Keratinocyte (primary cell): ENCODE data around the gene HMCN2. TPM values are rescaled to one million over a fixed set of nuclear protein-coding genes. Genes with fewer than 3 reads are reported as not detected.
A peak's percentile ranks its signal among the peaks of the same experiment; 100 is the strongest.

Source experiments
- DNase-seq: peaks from one replicate; pipeline ENCODE4 v3.0.0-alpha.2; 2011; ENCODE audit warnings: low read depth, missing footprints, low spot score
- FAIRE-seq: peaks from 2 replicates; lab custom pipeline; 2011; peaks lifted over from hg19 to GRCh38; lab: Jason Lieb, UNC
- H2AFZ ChIP-seq: 2 replicates; pipeline ENCODE4 v1.6.0; 2012; ENCODE audit warnings: low read length, control low read depth, inconsistent platforms; ENCODE audit not compliant: control insufficient read depth
- H3K27ac ChIP-seq: 2 replicates; pipeline ENCODE4 v1.5.1; 2011; ENCODE audit warnings: low read length; ENCODE audit not compliant: control insufficient read depth, insufficient read depth
- H3K27me3 ChIP-seq: 3 replicates; pipeline ENCODE4 v1.6.0; 2011; ENCODE audit warnings: low read length; ENCODE audit not compliant: control insufficient read depth, insufficient read depth; ENCODE audit errors: extremely low read depth
- H3K36me3 ChIP-seq, 2 experiments: 2 replicates in 1 of 2; 3 replicates in 1 of 2; pipeline ENCODE4 v1.5.1; 2011; ENCODE audit warnings: low read length in 2 of 2, mild to moderate bottlenecking in 1 of 2; ENCODE audit not compliant: control insufficient read depth in 2 of 2, insufficient read depth in 2 of 2; ENCODE audit errors: extremely low read depth in 1 of 2
- H3K4me1 ChIP-seq: 3 replicates; pipeline ENCODE4 v1.5.1; 2011; ENCODE audit warnings: low read length; ENCODE audit not compliant: control insufficient read depth, insufficient read depth; ENCODE audit errors: extremely low read depth
- H3K4me2 ChIP-seq: 3 replicates; pipeline ENCODE4 v1.6.0; 2011; ENCODE audit warnings: low read depth, low read length; ENCODE audit not compliant: control insufficient read depth, insufficient read depth; ENCODE audit errors: extremely low read depth
- H3K4me3 ChIP-seq, 3 experiments: fragments of 200-600 bp in 1 of 3; sonication (generic) in 1 of 3; 2 replicates in 2 of 3; 3 replicates in 1 of 3; pipeline ENCODE4 v1.5.1; 2011 to 2016; ENCODE audit warnings: low read length in 3 of 3, mild to moderate bottlenecking in 3 of 3, control low read depth in 2 of 3, inconsistent platforms in 1 of 3, low read depth in 1 of 3, mixed read lengths in 1 of 3, mixed run types in 1 of 3, moderate library complexity in 1 of 3; ENCODE audit not compliant: control insufficient read depth in 2 of 3, insufficient read depth in 2 of 3; ENCODE audit errors: extremely low read depth in 1 of 3
- H3K79me2 ChIP-seq: 2 replicates; pipeline ENCODE4 v1.6.0; 2012; ENCODE audit warnings: low read length; ENCODE audit not compliant: control insufficient read depth, insufficient read depth
- H3K9ac ChIP-seq: 3 replicates; pipeline ENCODE4 v1.6.0; 2011; ENCODE audit warnings: low read length; ENCODE audit not compliant: control insufficient read depth, insufficient read depth; ENCODE audit errors: extremely low read depth
- H3K9me1 ChIP-seq: 3 replicates; pipeline ENCODE4 v1.6.0; 2011; ENCODE audit warnings: low read length; ENCODE audit not compliant: control insufficient read depth, insufficient read depth; ENCODE audit errors: extremely low read depth
- H3K9me3 ChIP-seq: 2 replicates; pipeline ENCODE4 v1.5.1; 2012; ENCODE audit warnings: low read depth, low read length; ENCODE audit not compliant: control insufficient read depth
- H4K20me1 ChIP-seq: 3 replicates; pipeline ENCODE4 v1.6.0; 2011; ENCODE audit warnings: low read length; ENCODE audit not compliant: control insufficient read depth, insufficient read depth; ENCODE audit errors: extremely low read depth
- CTCF ChIP-seq, 3 experiments: IDR thresholded peaks in 1 of 3; conservative IDR thresholded peaks in 1 of 3; optimal IDR thresholded peaks in 1 of 3; 2 replicates in 2 of 3; 3 replicates in 1 of 3; pipeline versions ENCODE3 to v1.5.1; 2011; ENCODE audit warnings: low read length in 3 of 3, mild to moderate bottlenecking in 3 of 3, moderate library complexity in 2 of 3, control low read depth in 1 of 3, inconsistent platforms in 1 of 3; ENCODE audit not compliant: insufficient read depth in 2 of 3; ENCODE audit errors: extremely low read depth in 1 of 3
- EZH2 ChIP-seq: IDR thresholded peaks from one replicate; pipeline ENCODE4 v1.6.1; 2012; ENCODE audit warnings: inconsistent platforms, mild to moderate bottlenecking, low read length, moderate library complexity
- dilution Hi-C: fragments of 300-500 bp; cut with MboI; formaldehyde crosslinking; loops from one replicate; pipeline ENCODE4 v1.7.0; 2020; ENCODE audit warnings: low sequenced_read_pairs; ENCODE audit not compliant: extremely low pct_ligation_motif_present
- polyA plus RNA-seq, 5 experiments: library from polyadenylated mRNA; depleted of rRNA in 3 of 5; stranded (reverse) in 3 of 5; stranded (forward) in 1 of 5; unstranded in 1 of 5; fragments of >200 nt; gene quantifications; 1 replicate in 1 of 5; 2 replicates in 3 of 5; 3 replicates in 1 of 5; pipeline versions ENCODE4 v1.2.1 to v1.2.3, GENCODE V29; 2011 to 2012; ENCODE audit warnings: missing spikeins in 2 of 5, low read depth in 1 of 5, low replicate concordance in 1 of 5

The HMCN2 gene
- polyA plus RNA-seq, 1 donor (not counting 4 experiments of a cell fraction or from before 2014, with no cell fraction given), result not detected

- dilution Hi-C loops, result no loop called here
- H2AFZ ChIP-seq, result no peak overlapping the region
- no peak overlapping the region for H3K9ac ChIP-seq
- H3K27ac ChIP-seq, result no peak overlapping the region
- TF ChIP-seq CTCF (optimal IDR thresholded peaks at IDR 0.05 in 1 of 3, IDR thresholded peaks at IDR 0.05 in 1 of 3, conservative IDR thresholded peaks at IDR 0.05 in 1 of 3; ENCODE audit: extremely low read depth in 1 of 3, insufficient read depth in 2 of 3, low read length in 3 of 3), result no peak
- no peak for TF ChIP-seq EZH2
- no peak overlapping the region for H3K4me3 ChIP-seq
- no peak overlapping the region for H3K4me2 ChIP-seq
- no peaks in the 10 kb centered on the region for H3K4me1 ChIP-seq
- no peaks in the 10 kb centered on the region for H4K20me1 ChIP-seq
- no peaks in the 10 kb centered on the region for H3K9me1 ChIP-seq
- H3K79me2 ChIP-seq, result no peaks in the 10 kb centered on the region
- no peaks in the 10 kb centered on the region for H3K27me3 ChIP-seq
- no peaks in the 10 kb centered on the region for H3K9me3 ChIP-seq
- DNase-seq (no peak), FAIRE-seq (no peak)
- no peaks in the 10 kb centered on the region for H3K36me3 ChIP-seq
These were observed 77.1 kb downstream of the HMCN2 start for GRCh38 chr9:130342714-130343085.

- no peak for FAIRE-seq
- Histone ChIP-seq H3K9ac (no peak overlapping the region), H3K36me3 (no peaks in the 10 kb centered on the region), H3K27ac (no peak overlapping the region), H3K79me2 (no peaks in the 10 kb centered on the region), H4K20me1 (no peaks in the 10 kb centered on the region), H3K4me1 (no peaks in the 10 kb centered on the region), H3K9me1 (no peaks in the 10 kb centered on the region), H3K9me3 (no peaks in the 10 kb centered on the region), H3K27me3 (no peaks in the 10 kb centered on the region), H2AFZ (no peak overlapping the region), H3K4me3 (no peak overlapping the region), H3K4me2 (no peak overlapping the region)
- TF ChIP-seq EZH2 (no peak), CTCF (optimal IDR thresholded peaks at IDR 0.05 in 1 of 3, IDR thresholded peaks at IDR 0.05 in 1 of 3, conservative IDR thresholded peaks at IDR 0.05 in 1 of 3; ENCODE audit: extremely low read depth in 1 of 3, insufficient read depth in 2 of 3, low read length in 3 of 3) (peak; percentile 56 to 84 (median 79))
- dilution Hi-C loops, result no loop called here
- no peak for DNase-seq
These were observed 77.9 kb downstream of the HMCN2 start for GRCh38 chr9:130343445-130343918.
